Measurements from ENCODE around the gene TPST2. TPM values are rescaled to one million over a fixed set of nuclear protein-coding genes. Genes with fewer than 3 reads are reported as not detected.

Gene TPST2
- total and polyA plus RNA-seq, 8 donors: 91.4 to 534 (median 175) TPM

- Histone ChIP-seq H3K4me1 (no peaks in the 10 kb centered on the region), H3K27ac (no peak overlapping the region), H3K36me3 (no peaks in the 10 kb centered on the region), H3K27me3 (no peaks in the 10 kb centered on the region), H3K9me3 (no peaks in the 10 kb centered on the region), H3K4me3 (no peak overlapping the region)
- no peak for FAIRE-seq
- no peak for DNase-seq
- ATAC-seq: peak in 3 of 4 donors; percentile 29 to 61 (median 60)
- intact Hi-C loops (cut with DNase I): no loop called here
- TF ChIP-seq CTCF (IDR thresholded peaks at IDR 0.05): no peak
- 82 to 85% methylated on average over 10 of the region's 10 CpGs for WGBS, 2 donors
Observed at GRCh38 chr22:26573026-26573662, 16.8 kb downstream of the TPST2 start.

GRCh38 chr22:26570864-26571525, 18.9 kb downstream of the TPST2 start:
- DNase-seq (no peak), FAIRE-seq (no peak), ATAC-seq (no peak)
- H3K4me3 ChIP-seq: no peak overlapping the region
- H3K4me1 ChIP-seq: no peaks in the 10 kb centered on the region
- H3K27ac ChIP-seq: no peak overlapping the region
- WGBS, 2 donors: 90 to 93% methylated on average over 13 of the region's 13 CpGs
- H3K36me3 ChIP-seq: no peaks in the 10 kb centered on the region
- no peaks in the 10 kb centered on the region for H3K9me3 ChIP-seq
- H3K27me3 ChIP-seq: no peaks in the 10 kb centered on the region
- intact Hi-C loops (cut with DNase I): no loop called here
- TF ChIP-seq CTCF (IDR thresholded peaks at IDR 0.05): no peak

DNA sequence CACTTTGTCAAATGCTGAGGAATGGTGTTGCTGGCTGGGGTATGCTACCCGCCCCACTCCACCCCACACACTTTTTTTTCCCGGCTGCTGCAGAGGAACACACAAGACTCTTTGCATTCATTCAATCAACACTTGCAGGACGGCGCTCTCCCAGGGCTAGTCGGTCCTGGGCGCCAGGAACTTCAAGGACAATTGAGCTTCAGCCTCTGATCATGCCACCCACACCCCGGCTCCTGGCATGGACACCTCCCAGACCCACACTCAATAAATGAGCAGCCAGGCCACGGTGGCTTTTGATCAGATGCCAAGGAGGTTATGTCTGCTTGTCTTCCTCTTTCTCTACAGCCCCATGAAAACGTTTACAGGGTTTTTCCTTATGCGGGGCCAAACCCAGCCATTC, 19.8 kb downstream of the TPST2 start:
- 9 to 10% methylated on average over 10 of the region's 10 CpGs for WGBS, 2 donors
- H3K9me3 ChIP-seq: no peaks in the 10 kb centered on the region
- ATAC-seq (peak in 3 of 4 donors; percentile 24 to 52 (median 45)), DNase-seq (peak in 2 of 6 donors; percentile 37 to 43), FAIRE-seq (no peak)
- intact Hi-C loops (cut with DNase I): no loop called here
- no peak overlapping the region for H3K4me3 ChIP-seq
- peak overlapping the region in 1 of 4 donors; percentile 12 for H3K27ac ChIP-seq
- H3K36me3 ChIP-seq: no peaks in the 10 kb centered on the region
- H3K4me1 ChIP-seq: peaks cover 0 to 7% (median 4%) of the 10 kb centered on the region in 3 donors
- H3K27me3 ChIP-seq: no peaks in the 10 kb centered on the region
- TF ChIP-seq CTCF (IDR thresholded peaks at IDR 0.05): no peak

DNA sequence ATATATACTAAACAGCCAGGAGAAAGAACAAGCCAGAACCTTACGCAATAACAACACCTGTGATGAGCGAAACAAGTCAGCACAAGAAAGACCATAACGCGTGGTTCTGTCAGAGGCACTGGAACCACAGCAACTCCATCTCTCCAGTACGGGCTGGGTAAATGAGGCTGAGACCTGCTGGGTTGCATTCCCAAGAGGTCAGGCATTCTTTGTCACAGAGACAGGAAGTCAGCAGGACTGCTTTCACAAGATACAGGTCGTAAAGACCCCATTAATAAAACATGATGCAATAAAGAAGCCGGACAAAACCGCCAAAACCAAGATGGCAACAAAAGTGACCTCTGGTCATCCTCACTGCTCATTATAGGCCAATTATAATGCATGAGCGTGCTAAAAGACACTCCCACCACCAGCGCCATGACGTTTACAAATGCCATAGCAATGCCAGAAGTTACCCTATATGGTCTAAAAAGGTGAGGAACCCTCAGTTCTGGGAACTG, 21.7 kb downstream of the TPST2 start:
- FAIRE-seq (no peak), DNase-seq (no peak), ATAC-seq (no peak)
- 83% methylated on average over 11 of the region's 11 CpGs for WGBS, 2 donors
- TF ChIP-seq CTCF (IDR thresholded peaks at IDR 0.05): no peak
- intact Hi-C loops (cut with DNase I): no loop called here
- no peak overlapping the region for H3K27ac ChIP-seq
- H3K36me3 ChIP-seq: no peaks in the 10 kb centered on the region
- H3K27me3 ChIP-seq: no peaks in the 10 kb centered on the region
- no peaks in the 10 kb centered on the region for H3K9me3 ChIP-seq
- peaks cover 0 to 7% (median 4%) of the 10 kb centered on the region in 3 donors for H3K4me1 ChIP-seq
- H3K4me3 ChIP-seq: no peak overlapping the region

- H3K27ac ChIP-seq: no peak overlapping the region
- H3K4me1 ChIP-seq: peaks cover 0 to 7% (median 4%) of the 10 kb centered on the region in 3 donors
- DNase-seq: no peak
Observed at GRCh38 chr22:26567610-26568009, 22.3 kb downstream of the TPST2 start.

More at GRCh38 chr22:26567610-26568009, 22.3 kb downstream of the TPST2 start:
- ATAC-seq: no peak
- H3K9me3 ChIP-seq: no peaks in the 10 kb centered on the region
- no peaks in the 10 kb centered on the region for H3K36me3 ChIP-seq
- 49 to 61% methylated on average over 2 of the region's 2 CpGs for WGBS, 2 donors
- no peak for FAIRE-seq
- intact Hi-C loops (cut with DNase I): no loop called here
- H3K27me3 ChIP-seq: no peaks in the 10 kb centered on the region
- no peak for TF ChIP-seq CTCF (IDR thresholded peaks at IDR 0.05)
- H3K4me3 ChIP-seq: no peak overlapping the region

Measured in pancreas (tissue), 10 donors.